CD4-positive, alpha-beta T cell treated with Interleukin-17A for 1 hour (primary cell): ENCODE results near the gene CELF1.
A peak's percentile ranks its signal among the peaks of the same experiment; 100 is the strongest.

ENCODE experiments used
- DNase-seq: peaks from one replicate; pipeline ENCODE4 v3.0.0-alpha.2; 2020

The CELF1 gene

GRCh38 chr11:47443028-47443700 lies 109.8 kb downstream of the CELF1 start:
- DNase-seq = no peak

GRCh38 chr11:47442514-47442913 lies 110.4 kb downstream of the CELF1 start:
- no peak for DNase-seq

GRCh38 chr11:47441421-47441820 lies 111.5 kb downstream of the CELF1 start:
- no peak for DNase-seq

GRCh38 chr11:47440054-47440476 lies 112.9 kb downstream of the CELF1 start:
- no peak for DNase-seq

- DNase-seq = no peak
These were observed 114.2 kb downstream of the CELF1 start for GRCh38 chr11:47438721-47439120.

GRCh38 chr11:47437746-47438418 lies 115.0 kb downstream of the CELF1 start:
- no peak for DNase-seq

- no peak for DNase-seq
These were observed 115.7 kb downstream of the CELF1 start for GRCh38 chr11:47437218-47437745.

GRCh38 chr11:47436726-47437125 lies 116.2 kb downstream of the CELF1 start:
- DNase-seq = no peak

- DNase-seq = no peak
These were observed 117.2 kb downstream of the CELF1 start for GRCh38 chr11:47435687-47436086.

- DNase-seq = no peak
These were observed 118.7 kb downstream of the CELF1 start for GRCh38 chr11:47434011-47434786.

GRCh38 chr11:47433157-47433556 lies 119.8 kb downstream of the CELF1 start:
- DNase-seq = no peak

GRCh38 chr11:47431356-47432083 lies 121.4 kb downstream of the CELF1 start:
- DNase-seq = no peak

- DNase-seq = no peak
These were observed 122.4 kb downstream of the CELF1 start for GRCh38 chr11:47430524-47430923.

- DNase-seq = peak; percentile 98
These were observed 126.6 kb downstream of the CELF1 start, which contains the start of gene PSMC3 for GRCh38 chr11:47426062-47426956. PSMC3 (minus strand) TSS chr11:47426439; CDS start chr11:47426279, 160 bp downstream.

GRCh38 chr11:47425611-47426010 lies 127.3 kb downstream of the CELF1 start:
- DNase-seq = no peak

GRCh38 chr11:47418454-47419259 lies 134.3 kb downstream of the CELF1 start:
- no peak for DNase-seq

GRCh38 chr11:47417712-47418111 lies 135.2 kb downstream of the CELF1 start:
- no peak for DNase-seq

- DNase-seq = no peak
These were observed 136.9 kb downstream of the CELF1 start for GRCh38 chr11:47415949-47416472.
